Right lobe of liver (tissue), 6 donors: ENCODE measurements around the gene CAD. TPM values are rescaled to one million over a fixed set of nuclear protein-coding genes. Genes with fewer than 3 reads are reported as not detected.

Experiments used
- ATAC-seq, 4 donors: fragments of 200-7000 bp; cut with Tn5 transposase; one replicate each; pipeline ENCODE4 v1.9.1; 2020; ENCODE audit warnings: mild to moderate bottlenecking in 4 of 4, moderate library complexity in 4 of 4
- DNase-seq, 3 donors: peaks; one replicate each; pipeline ENCODE4 v3.0.0-alpha.2; 2020
- H3K27ac ChIP-seq, 3 donors: fragments of 200-600 bp; one replicate each; pipeline ENCODE4 v1.8.0; 2022
- H3K27me3 ChIP-seq, 2 donors: fragments of 200-600 bp; one replicate each; pipeline ENCODE4 v1.8.0; 2022
- H3K36me3 ChIP-seq, 4 donors: fragments of 200-600 bp; sonication (generic) in 1 of 4; one replicate each; pipeline versions ENCODE4 v1.5.1 to v1.8.0; 2017 to 2022; ENCODE audit warnings: control low read depth in 1 of 4
- H3K4me1 ChIP-seq, 4 donors: fragments of 200-600 bp; sonication (generic) in 1 of 4; one replicate each; pipeline versions ENCODE4 v1.5.1 to v1.8.0; 2017 to 2022; ENCODE audit warnings: control low read depth in 1 of 4
- H3K4me3 ChIP-seq, 3 donors: fragments of 200-600 bp; one replicate each; pipeline ENCODE4 v1.8.0; 2022
- H3K9me3 ChIP-seq, 4 donors: fragments of 200-600 bp; sonication (generic) in 1 of 4; one replicate each; pipeline versions ENCODE4 v1.5.1 to v1.8.0; 2017 to 2022; ENCODE audit warnings: control low read depth in 1 of 4
- POLR2A ChIP-seq: fragments of 450-650 bp; IDR thresholded peaks from one replicate; pipeline ENCODE4 v1.6.1; 2017; ENCODE audit warnings: antibody characterized with exemption, mild to moderate bottlenecking
- WGBS: methylation state at CpG from one replicate; pipeline ENCODE4 v1.1.6; 2018; ENCODE audit warnings: low coverage, low lambda C conversion rate; ENCODE audit not compliant: insufficient coverage; ENCODE audit errors: missing lambda C conversion rate; 5-methylcytosine and 5-hydroxymethylcytosine counted together
- intact Hi-C, 2 donors: fragments of 100-400 bp; cut with DNase I; formaldehyde crosslinking; loops; one replicate each; pipeline versions ENCODE4 v1.11.2 to v1.14.1; 2022
- total RNA-seq, 6 experiments: library from RNA; depleted of rRNA in 2 of 6; stranded (reverse); fragments of >200 nt in 2 of 6; fragmentation: NEBNext Ultra II Directional in 3 of 6; extraction: Animal tissue kit (Norgen Biotek cat#: 25700) in 3 of 6; gene quantifications; one replicate each; pipeline versions ENCODE4 v1.1.0 to v1.2.4, GENCODE V29; 2016 to 2023
- TF ChIP-seq, protein P1 (sequence below), 4 donors: fragments of 200-600 bp in 3 of 4; fragments of 450-650 bp in 1 of 4; IDR thresholded peaks; one replicate each; pipeline versions ENCODE4 v1.5.1 to v1.8.0; 2016 to 2022; ENCODE audit warnings: antibody characterized with exemption in 4 of 4, mild to moderate bottlenecking in 2 of 4
- donor health status: DM: no; HTN: yes; CAD: no.
- donor health status: DM: no; HTN: no; CAD: no.
- donor health status: DM: no; HTN: no; CAD: no.
- donor health status: DM: no; HTN: yes; CAD: no.
- donor health status: DM: no; HTN: yes; CAD: no.

Gene CAD
- total RNA-seq, 6 experiments from 2014 or later, result 12.3 to 24.0 (median 16.3) TPM

DNA sequence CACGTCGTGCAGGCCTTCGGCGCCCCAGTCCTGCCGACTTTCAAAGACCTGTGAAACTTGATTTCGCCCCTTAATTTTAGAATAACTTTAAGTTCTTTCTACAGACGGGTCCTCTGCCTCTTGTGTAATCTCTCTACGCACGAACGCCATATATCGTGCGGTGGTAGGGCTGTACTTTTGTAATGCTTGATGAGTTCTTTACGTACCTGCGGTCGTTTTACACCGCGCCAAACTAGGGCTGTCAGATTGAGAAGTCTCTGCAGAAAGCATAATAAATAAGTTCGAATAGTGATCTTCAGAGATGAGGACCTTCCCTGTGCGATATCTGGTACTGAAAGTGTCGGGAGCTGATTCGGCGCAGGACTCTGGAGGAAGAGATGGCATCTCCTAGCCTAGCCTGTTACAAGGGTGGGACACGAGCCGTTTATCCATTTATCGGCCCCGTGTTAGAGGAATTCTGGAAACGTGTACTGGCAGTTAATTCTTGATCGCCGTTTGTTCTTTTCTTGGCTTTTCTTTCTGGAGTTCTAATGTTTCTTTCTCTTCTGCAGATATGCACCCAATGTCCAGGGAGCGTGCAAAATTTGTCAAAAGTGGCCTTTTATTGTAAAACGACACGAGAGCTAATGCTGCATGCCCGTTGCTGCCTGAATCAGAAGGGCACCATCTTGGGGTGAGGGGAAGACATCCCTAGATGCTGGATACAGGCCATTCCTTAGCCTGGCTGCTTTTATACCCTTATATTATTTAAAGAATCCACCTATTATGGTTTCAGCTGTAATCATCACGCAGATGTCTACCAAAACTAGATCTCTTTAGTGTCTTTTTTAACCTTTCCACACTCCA is 4.3 kb upstream of the CAD start:
- TF ChIP-seq, protein P1, sequence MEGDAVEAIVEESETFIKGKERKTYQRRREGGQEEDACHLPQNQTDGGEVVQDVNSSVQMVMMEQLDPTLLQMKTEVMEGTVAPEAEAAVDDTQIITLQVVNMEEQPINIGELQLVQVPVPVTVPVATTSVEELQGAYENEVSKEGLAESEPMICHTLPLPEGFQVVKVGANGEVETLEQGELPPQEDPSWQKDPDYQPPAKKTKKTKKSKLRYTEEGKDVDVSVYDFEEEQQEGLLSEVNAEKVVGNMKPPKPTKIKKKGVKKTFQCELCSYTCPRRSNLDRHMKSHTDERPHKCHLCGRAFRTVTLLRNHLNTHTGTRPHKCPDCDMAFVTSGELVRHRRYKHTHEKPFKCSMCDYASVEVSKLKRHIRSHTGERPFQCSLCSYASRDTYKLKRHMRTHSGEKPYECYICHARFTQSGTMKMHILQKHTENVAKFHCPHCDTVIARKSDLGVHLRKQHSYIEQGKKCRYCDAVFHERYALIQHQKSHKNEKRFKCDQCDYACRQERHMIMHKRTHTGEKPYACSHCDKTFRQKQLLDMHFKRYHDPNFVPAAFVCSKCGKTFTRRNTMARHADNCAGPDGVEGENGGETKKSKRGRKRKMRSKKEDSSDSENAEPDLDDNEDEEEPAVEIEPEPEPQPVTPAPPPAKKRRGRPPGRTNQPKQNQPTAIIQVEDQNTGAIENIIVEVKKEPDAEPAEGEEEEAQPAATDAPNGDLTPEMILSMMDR (IDR thresholded peaks at IDR 0.05), result no peak
- TF ChIP-seq POLR2A, result no peak
- WGBS, result 4% methylated on average over 33 of the region's 34 CpGs
- Histone ChIP-seq H3K27ac (peak overlapping the region; percentile 93 to 98 (median 97)), H3K36me3 (peaks cover 0 to 10% (median 0%) of the 10 kb centered on the region in 4 donors), H3K4me1 (peaks cover 0 to 24% (median 7%) of the 10 kb centered on the region in 4 donors), H3K9me3 (no peaks in the 10 kb centered on the region), H3K27me3 (no peaks in the 10 kb centered on the region), H3K4me3 (peak overlapping the region; percentile 76 to 93 (median 79))
- DNase-seq, result peak in 1 of 3 donors; percentile 37
- peak in 2 of 4 donors; percentile 2 to 6 for ATAC-seq
- intact Hi-C loops, result no loop called here

DNA sequence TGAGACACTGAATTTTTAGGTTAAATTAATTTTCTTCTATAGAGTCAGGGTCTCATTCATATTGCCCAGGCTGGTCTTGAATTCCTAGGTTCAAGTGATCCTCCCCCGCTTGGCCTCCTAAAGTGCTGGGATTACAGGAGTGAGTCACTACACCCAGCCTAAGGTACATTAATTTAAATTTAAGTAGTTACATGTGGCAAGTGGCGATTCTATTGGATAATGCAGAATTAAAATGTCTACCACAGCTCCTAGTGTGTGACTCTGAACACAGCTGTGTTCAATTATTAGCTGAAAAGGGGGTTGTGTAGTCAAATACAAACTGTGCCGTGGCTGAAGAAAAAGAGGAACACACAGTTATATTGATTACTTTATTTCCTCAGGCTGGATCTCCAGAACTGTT is 2.2 kb upstream of the CAD start:
- Histone ChIP-seq H3K36me3 (peaks cover 0 to 11% (median 2%) of the 10 kb centered on the region in 4 donors), H3K27ac (no peak overlapping the region), H3K9me3 (no peaks in the 10 kb centered on the region), H3K27me3 (no peaks in the 10 kb centered on the region), H3K4me1 (peaks cover 0 to 25% (median 7%) of the 10 kb centered on the region in 4 donors), H3K4me3 (no peak overlapping the region)
- intact Hi-C loops, result no loop called here
- WGBS, result 89% methylated on average over 3 of the region's 3 CpGs
- DNase-seq (no peak), ATAC-seq (no peak)
- TF ChIP-seq, protein P1 (IDR thresholded peaks at IDR 0.05), result no peak
- TF ChIP-seq POLR2A, result no peak

DNA sequence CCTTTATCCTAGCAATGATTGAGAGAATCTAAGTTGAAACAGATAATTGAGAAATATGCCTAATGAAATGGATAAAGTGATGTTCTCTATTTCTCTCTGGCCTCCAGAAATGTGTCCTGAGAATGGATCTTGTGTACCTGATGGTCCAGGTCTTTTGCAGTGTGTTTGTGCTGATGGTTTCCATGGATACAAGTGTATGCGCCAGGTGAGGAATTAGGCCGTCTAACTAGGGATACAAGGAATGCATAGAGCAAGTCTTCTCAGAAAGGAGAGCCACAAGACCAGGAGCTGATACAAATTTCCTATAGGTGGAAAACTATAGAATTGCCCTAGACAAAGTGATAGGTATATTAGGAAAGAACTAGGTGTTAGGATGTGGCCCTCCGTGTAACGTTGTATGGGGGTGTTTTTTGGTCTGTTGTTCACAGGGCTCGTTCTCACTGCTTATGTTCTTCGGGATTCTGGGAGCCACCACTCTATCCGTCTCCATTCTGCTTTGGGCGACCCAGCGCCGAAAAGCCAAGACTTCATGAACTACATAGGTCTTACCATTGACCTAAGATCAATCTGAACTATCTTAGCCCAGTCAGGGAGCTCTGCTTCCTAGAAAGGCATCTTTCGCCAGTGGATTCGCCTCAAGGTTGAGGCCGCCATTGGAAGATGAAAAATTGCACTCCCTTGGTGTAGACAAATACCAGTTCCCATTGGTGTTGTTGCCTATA is 592 bp upstream of the CAD start:
- H3K27me3 ChIP-seq, result no peaks in the 10 kb centered on the region
- peaks cover 0 to 16% (median 3%) of the 10 kb centered on the region in 4 donors for H3K4me1 ChIP-seq
- no peaks in the 10 kb centered on the region for H3K9me3 ChIP-seq
- no peak for ATAC-seq
- DNase-seq, result peak in 1 of 3 donors; percentile 41
- WGBS, result 93% methylated on average over 4 of the region's 13 CpGs
- peak overlapping the region; percentile 63 to 75 (median 65) for H3K4me3 ChIP-seq
- intact Hi-C loops, result no loop called here
- peaks cover 0 to 11% (median 3%) of the 10 kb centered on the region in 4 donors for H3K36me3 ChIP-seq
- TF ChIP-seq, protein P1 (IDR thresholded peaks at IDR 0.05), result no peak
- TF ChIP-seq POLR2A, result no peak
- H3K27ac ChIP-seq, result peak overlapping the region in 2 of 3 donors; percentile 32 to 36

DNA sequence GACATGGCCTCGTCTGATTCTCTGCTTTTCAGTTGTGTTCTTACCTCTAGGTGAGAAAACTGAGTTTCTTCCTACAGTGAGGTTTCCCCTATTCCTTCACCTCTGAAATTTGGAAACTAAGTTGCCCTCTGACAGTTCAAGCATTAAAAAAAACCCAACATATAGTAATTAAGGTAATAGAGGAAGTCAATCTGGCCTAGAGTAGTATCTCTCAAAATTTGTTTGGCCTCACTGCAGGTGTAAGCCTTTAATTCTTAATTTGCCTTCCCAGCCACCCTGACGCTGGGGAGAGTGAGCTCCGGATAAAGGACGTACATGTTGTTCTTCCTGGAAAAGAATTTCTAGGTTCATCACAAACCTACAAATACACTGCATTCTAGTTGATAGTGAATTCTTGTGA is 1.4 kb downstream of the CAD start:
- intact Hi-C loops, result no loop called here
- Histone ChIP-seq H3K36me3 (peaks cover 0 to 28% (median 12%) of the 10 kb centered on the region in 4 donors), H3K9me3 (no peaks in the 10 kb centered on the region), H3K4me3 (no peak overlapping the region), H3K4me1 (peaks cover 0 to 9% (median 0%) of the 10 kb centered on the region in 4 donors), H3K27me3 (no peaks in the 10 kb centered on the region), H3K27ac (no peak overlapping the region)
- TF ChIP-seq, protein P1 (IDR thresholded peaks at IDR 0.05), result no peak
- no peak for TF ChIP-seq POLR2A
- ATAC-seq (no peak), DNase-seq (peak in 1 of 3 donors; percentile 15)
- 87% methylated on average over 2 of the region's 4 CpGs for WGBS
